Hindlimb muscle (tissue), 1 donor: ENCODE data around the gene NLRP12. TPM values are rescaled to one million over a fixed set of nuclear protein-coding genes. Genes with fewer than 3 reads are reported as not detected.
"Not testable (repeated sequence)": the region's sequence is repeated elsewhere in the genome, so short reads cannot be mapped to it uniquely, and the experiment has no call there.

ENCODE experiments used
- DNase-seq: peaks from one replicate; pipeline ENCODE4 v3.0.0-alpha.2; 2013
- polyA plus RNA-seq: library from polyadenylated mRNA; unstranded; fragments of 120-200 nt; gene quantifications from one replicate; pipeline ENCODE4 v1.2.1, GENCODE V29; 2013; ENCODE audit not compliant: insufficient read length

NLRP12 gene
- polyA plus RNA-seq, 1 donor = 0.46 TPM

DNA sequence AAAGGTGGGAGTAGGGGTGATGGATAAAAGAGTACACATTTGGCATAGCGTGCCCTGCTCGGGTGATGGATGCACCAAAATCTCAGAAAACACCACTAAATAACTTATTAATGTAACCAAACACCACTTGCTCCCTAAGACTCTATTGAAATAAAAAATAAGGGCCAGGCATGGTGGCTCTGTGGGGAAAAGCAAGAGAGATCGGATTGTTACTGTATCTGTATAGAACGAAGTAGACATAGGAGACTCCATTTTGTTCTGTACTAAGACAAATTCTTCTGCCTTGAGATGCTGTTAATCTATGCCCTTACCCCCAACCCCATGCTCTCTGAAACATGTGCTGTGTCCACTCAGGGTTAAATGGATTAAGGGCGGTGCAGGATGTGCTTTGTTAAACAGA lies 14.3 kb upstream of the NLRP12 start:
- DNase-seq = not testable (repeated sequence)

DNA sequence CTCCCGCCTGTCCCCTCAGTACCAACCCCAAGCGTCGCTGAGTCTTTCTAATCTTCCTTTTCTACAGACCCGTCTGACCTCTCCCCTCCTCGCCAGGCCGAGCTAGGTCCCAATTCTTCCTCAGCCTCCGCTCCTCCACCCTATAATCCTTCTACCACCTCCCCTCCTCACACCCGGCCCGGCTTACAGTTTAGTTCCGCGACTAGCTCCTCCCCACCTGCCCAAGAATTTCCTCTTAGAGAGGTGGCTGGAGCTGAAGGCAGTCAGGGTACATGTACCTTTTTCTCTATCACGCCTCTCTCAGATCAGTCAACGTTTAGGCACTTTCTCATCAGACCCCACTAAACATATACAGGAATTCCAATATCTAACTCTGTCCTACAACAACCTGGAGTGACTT lies 8.7 kb upstream of the NLRP12 start:
- DNase-seq = not testable (repeated sequence)

GRCh38 chr19:53828531-53828930 lies 4.4 kb upstream of the NLRP12 start:
- no peak for DNase-seq

DNA sequence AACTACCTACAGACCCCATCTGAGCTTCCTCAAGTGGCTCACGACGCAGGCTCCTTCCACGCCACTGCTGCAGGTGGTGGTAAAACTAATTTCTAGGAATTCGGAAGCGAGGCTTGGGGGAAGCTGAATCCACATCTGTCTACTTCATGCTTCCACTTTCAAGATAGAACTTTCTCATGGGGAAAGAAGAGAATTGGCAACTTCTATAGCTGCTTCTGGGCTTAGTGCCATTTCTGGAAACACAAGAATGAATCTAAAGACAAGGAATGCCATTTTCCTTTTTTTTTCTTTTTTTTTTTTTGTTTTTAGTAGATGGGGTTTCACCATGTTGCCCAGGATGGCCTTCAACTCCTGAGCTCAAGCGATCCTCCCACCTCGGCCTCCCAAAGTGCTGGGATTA lies 2.8 kb upstream of the NLRP12 start:
- no peak for DNase-seq

GRCh38 chr19:53823380-53824120 lies 564 bp downstream of the NLRP12 start:
- no peak for DNase-seq

- no peak for DNase-seq
These were observed 4.3 kb downstream of the NLRP12 start for GRCh38 chr19:53819861-53820260.

GRCh38 chr19:53818756-53819155 lies 5.4 kb downstream of the NLRP12 start:
- no peak for DNase-seq

DNA sequence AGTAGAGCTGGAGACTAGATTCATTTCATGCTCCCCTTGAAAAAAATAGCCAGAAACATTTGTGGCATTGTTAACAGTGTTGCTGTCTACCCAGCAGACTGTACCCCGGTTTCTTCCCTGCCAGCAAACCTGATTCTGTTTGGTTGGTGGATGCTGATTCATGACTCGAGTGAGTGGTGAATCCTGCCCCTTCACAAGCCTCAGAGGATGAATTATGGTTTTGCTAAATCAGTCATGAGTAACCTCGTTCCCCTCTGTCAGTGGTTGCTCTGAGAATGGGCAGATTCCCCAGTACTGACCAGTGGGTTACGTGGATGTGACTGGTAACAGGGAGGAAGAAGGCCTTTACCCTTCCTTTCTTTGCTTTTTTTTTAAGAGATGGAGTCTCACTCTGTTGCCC lies 10.1 kb downstream of the NLRP12 start:
- no peak for DNase-seq

- DNase-seq = no peak
These were observed 11.8 kb downstream of the NLRP12 start for GRCh38 chr19:53812335-53812734.

GRCh38 chr19:53810891-53811290 lies 13.2 kb downstream of the NLRP12 start:
- no peak for DNase-seq

DNA sequence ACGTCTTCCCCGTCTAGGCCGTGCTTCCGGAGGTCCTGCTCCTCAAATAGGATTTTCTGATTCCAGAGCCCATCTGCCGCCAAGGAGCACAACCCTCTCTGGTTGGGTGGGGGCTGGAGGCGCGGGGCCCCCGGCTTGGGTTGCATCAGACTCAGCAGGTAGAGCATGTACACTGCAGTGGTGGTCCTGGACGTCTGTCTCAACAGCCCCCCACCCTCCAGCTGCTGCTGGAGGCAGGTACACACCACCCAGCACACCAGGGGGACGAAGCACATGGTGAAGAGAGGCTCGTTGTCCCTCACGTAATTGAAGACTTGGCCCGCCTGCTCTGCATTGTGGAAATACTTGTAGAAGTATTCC lies 13.9 kb downstream of the NLRP12 start:
- DNase-seq = no peak

DNA sequence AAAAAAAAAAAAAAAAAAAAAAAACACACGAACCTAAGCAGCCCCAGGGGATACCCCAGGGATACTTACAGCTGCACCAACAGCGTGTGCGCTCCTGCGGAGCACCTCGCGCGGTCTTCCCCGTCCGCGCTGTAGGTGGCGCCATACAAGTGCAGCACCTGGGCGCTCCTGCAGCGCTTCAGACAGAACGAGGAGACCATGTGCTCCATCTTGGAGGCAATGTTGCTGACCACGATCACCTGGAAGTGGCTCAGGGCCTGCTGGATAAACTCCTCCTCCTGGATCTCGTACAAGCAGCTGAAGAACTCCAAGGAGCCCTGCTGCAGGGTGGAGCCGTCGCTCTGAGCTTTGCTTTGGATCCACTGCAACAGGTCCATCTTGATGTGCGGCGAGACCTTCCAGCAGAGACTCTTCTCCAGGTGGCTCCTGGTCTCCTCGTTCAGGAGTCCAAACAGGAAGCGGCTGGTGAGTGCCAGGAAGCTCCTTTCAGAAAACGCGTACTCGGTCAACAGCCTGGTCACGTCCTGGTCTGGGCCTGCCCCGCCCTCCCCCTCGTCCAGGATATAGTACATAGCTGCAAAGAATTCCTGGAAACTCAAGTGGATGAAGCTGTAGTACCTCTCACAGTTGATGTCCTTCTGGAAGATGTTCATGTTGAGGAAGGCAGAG lies 14.5 kb downstream of the NLRP12 start:
- no peak for DNase-seq

DNA sequence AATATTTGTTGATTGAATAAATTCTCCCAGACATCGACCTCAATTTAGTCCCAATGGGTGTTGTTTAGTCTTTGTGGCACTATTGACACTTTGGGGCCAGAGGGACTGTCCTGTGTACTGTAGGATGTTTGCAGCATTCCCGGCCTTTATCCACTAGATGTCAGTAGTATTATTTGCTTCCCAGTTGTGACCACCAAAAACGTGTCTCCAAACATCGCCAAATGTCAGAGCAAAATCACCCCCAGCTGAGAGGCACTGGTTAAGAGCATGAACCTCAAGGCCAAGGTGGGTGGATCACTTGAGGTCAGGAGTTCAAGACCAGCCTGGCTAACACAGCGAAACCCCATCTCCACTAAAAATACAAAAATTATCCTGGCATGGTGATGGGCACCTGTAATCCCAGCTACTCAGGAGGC lies 15.4 kb downstream of the NLRP12 start:
- DNase-seq = no peak

DNA sequence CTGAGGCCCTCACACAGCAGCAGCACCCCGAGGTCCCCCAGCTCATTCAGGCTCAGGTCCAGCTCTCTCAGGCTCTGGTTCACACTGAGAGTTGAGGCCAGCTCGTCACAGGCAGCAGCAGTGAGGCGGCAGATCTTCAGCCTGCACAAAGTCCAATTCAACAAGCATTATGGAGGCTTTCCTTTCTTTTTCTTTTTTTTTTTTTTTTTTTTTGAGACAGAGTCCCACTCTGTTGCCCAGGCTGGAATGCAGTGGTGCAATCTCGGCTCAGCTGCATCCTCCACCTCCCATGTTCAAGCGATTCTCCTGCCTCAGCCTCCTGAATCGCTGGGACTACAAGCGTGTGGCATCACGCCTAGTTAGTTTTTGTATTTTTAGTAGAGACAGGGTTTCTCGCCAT lies 22.9 kb downstream of the NLRP12 start:
- DNase-seq = no peak

DNA sequence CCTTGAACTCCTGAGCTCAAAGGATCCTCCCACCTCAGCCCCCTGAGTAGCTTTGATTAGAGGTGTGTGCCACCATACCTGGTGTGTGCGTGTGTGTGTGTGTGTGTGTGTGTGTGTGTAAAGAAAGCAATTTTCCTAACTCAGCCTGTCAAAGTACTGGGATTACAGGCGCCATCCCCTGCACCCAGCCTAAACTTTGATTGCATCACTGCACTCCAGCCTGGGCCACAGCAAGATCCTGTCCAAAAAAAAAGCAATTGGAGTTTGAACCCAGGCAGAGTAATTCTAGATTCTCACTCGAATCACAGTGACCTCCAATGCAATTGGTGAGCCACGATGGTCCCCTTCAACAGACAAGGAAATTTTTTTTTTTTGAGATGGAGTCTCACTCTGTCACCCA lies 29.1 kb downstream of the NLRP12 start:
- no peak for DNase-seq

- peak; percentile 71 for DNase-seq
These were observed 31.2 kb downstream of the NLRP12 start for GRCh38 chr19:53792721-53793433.

GRCh38 chr19:53789708-53790678 lies 34.1 kb downstream of the NLRP12 start:
- DNase-seq = no peak

- DNase-seq = no peak
These were observed 36.8 kb downstream of the NLRP12 start for GRCh38 chr19:53787266-53787665.

- no peak for DNase-seq
These were observed 37.4 kb downstream of the NLRP12 start for GRCh38 chr19:53786744-53787143.

GRCh38 chr19:53785196-53785889 lies 38.8 kb downstream of the NLRP12 start:
- DNase-seq = no peak

DNA sequence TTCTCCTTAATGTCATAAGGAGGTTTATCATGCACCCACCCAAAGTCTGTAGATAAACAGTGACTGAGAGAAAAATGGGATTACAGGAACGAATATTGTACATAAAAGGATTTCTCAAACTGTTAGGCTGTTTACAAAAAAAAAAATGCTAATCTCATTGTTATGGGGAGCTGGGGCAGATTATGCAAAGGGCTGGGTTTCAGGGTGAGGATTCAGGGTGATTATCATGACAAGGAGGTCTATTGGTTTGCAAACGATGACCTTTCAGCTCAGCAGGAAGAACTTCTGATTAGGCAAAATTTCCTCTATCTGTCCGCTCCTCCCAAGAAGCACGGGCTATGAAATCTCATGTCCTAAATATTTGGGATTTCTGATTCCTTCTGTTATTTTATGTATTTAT lies 41.4 kb downstream of the NLRP12 start:
- DNase-seq = no peak

DNA sequence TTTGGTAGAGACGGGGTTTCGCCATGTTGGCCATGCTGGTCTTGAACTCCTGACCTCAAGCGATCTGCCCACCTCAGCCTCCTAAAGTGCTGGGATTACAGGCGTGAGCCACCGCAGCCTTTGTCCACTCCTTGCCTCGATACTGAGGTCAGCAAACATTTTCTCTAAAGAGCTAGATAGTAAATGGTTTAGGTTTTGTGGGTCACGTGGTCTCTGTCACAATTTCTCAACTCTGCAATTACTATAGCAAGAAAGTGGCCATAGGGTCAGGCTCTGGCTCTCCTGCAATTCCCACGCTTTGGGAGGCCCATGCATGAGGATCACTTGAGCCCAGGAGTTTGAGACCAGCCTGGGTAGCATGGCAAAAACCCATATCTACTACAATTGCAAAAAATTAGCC lies 42.8 kb downstream of the NLRP12 start:
- DNase-seq = not testable (repeated sequence)
